Activated CD4-positive, alpha-beta memory T cell treated with anti-CD3 and anti-CD28 coated beads, Interleukin-2, amount 10 ng/mL, durations not matched to agents 7 days and 5 days (primary cell): Measurements from ENCODE around the gene ABI1. TPM values are rescaled to one million over a fixed set of nuclear protein-coding genes. Genes with fewer than 3 reads are reported as not detected.

Experiments used
- CTCF ChIA-PET: fragments of 350-600 bp; sonication (Branson Sonifier 250); formaldehyde crosslinking; loops from one replicate; lab custom pipeline; 2021; ENCODE audit warnings: antibody characterized with exemption, inconsistent platforms; lab: Charles Lee
- POLR2A ChIA-PET: fragments of 350-600 bp; sonication (Branson Sonifier 250); formaldehyde crosslinking; loops from one replicate; lab custom pipeline; 2021; ENCODE audit warnings: antibody characterized with exemption; lab: Charles Lee
- DNase-seq: peaks from one replicate; pipeline ENCODE4 v3.0.0-alpha.2; 2020
- H3K27ac Mint-ChIP-seq: one replicate; pipeline ENCODE4 v1.8.0; 2021; ENCODE audit warnings: mild to moderate bottlenecking, mixed read lengths
- H3K27me3 Mint-ChIP-seq: one replicate; pipeline ENCODE4 v1.8.0; 2021; ENCODE audit warnings: mixed read lengths
- H3K36me3 Mint-ChIP-seq: one replicate; pipeline ENCODE4 v1.8.0; 2021; ENCODE audit warnings: low read depth, mixed read lengths
- H3K4me1 Mint-ChIP-seq: one replicate; pipeline ENCODE4 v1.8.0; 2021; ENCODE audit warnings: mixed read lengths
- H3K4me3 Mint-ChIP-seq: one replicate; pipeline ENCODE4 v1.8.0; 2021; ENCODE audit warnings: mild to moderate bottlenecking, mixed read lengths
- H3K9me3 Mint-ChIP-seq: one replicate; pipeline ENCODE4 v1.8.0; 2021; ENCODE audit warnings: mixed read lengths
- total RNA-seq, 2 experiments: library from RNA; stranded (reverse); gene quantifications; one replicate each; pipeline ENCODE4 v1.2.3, GENCODE V29; 2021

The ABI1 gene
- total RNA-seq, 2 experiments from 2014 or later: 76.9 to 78.4 TPM

DNA sequence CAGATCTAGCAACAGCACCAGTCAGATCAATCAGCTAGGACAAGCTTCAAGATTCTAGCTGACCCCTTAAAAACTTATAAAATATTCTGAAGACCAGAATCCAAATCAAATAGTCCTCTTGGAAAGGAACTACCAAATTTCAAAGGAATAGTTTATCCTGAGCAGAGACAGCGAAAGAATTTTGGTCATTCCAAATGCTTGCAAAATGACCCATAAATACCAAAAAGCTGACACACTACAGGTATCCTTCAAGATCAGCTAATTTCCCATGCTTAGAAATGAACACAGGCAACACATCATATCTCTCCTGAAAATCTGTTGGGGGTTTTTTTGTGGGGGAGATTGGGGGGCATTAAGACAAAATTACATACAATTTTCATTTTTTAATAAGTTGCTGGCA lies 84.5 kb downstream of the ABI1 start:
- no peaks in the 10 kb centered on the region for H3K27me3 Mint-ChIP-seq
- H3K36me3 Mint-ChIP-seq: peaks cover 8% of the 10 kb centered on the region
- H3K9me3 Mint-ChIP-seq: no peaks in the 10 kb centered on the region
- ChIA-PET CTCF (interaction anchor here (0.6 to 1.4 kb wide), 2 partner anchors 49 to 593 kb away, joined by 3 to 6 read pairs; no protein-coding TSS in a partner anchor), POLR2A (no interaction called here)
- H3K4me3 Mint-ChIP-seq: no peak overlapping the region
- DNase-seq: no peak
- H3K4me1 Mint-ChIP-seq: peaks cover 41% of the 10 kb centered on the region
- H3K27ac Mint-ChIP-seq: no peak overlapping the region

DNA sequence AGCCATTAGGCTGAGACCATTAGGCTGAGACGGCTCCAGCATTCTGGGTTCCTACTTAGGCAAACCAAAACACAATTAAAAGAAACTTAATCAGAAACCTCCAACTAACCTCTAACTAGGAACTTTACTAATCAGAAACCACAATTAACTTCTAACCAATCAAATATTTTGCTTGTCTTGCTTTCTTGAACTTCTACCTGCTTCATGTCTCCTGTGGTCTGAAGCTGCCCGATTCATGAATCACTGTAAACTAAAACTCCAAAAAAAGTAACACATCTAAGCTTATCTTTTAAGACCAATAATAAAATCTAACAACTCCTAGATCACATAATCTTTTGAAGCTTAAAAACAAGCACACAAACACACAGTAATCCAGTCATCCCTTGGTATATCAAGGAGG lies 87.1 kb downstream of the ABI1 start:
- Mint-ChIP-seq H3K4me3 (no peak overlapping the region), H3K4me1 (peaks cover 18% of the 10 kb centered on the region)
- CTCF ChIA-PET: no interaction called here

DNA sequence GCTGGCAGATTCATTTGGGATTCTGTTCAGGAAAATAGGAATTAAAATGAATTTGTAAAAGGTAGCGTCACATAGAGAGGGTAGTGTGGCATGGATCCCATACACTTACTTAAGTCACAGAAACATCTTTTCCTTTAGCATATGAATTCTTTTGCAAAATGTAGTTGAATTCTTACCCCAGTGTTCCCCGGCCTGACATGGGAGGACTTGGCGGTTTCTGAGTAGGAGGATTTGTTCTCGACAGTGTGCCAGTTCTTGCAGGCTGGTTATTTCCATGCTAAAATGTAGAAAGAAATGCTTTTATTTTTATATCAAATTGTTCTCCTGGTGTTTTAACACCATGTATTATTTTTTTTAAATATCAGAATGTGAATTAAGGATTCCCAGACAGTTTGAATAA lies 90.7 kb downstream of the ABI1 start:
- no peak for DNase-seq
- no peaks in the 10 kb centered on the region for H3K27me3 Mint-ChIP-seq
- CTCF ChIA-PET: interaction anchor here (0.6 to 1.4 kb wide), 2 partner anchors 44 to 105 kb away, joined by 4 read pairs; no protein-coding TSS in a partner anchor
- no peak overlapping the region for H3K27ac Mint-ChIP-seq
- H3K36me3 Mint-ChIP-seq: peaks cover 34% of the 10 kb centered on the region
- H3K9me3 Mint-ChIP-seq: no peaks in the 10 kb centered on the region
- no peak overlapping the region for H3K4me3 Mint-ChIP-seq
- H3K4me1 Mint-ChIP-seq: peaks cover 8% of the 10 kb centered on the region
- POLR2A ChIA-PET: no interaction called here

More for the DNA sequence above, 87.1 kb downstream of the ABI1 start:
- Mint-ChIP-seq H3K9me3 (no peaks in the 10 kb centered on the region), H3K27me3 (no peaks in the 10 kb centered on the region), H3K36me3 (peaks cover 18% of the 10 kb centered on the region), H3K27ac (no peak overlapping the region)
- POLR2A ChIA-PET: no interaction called here
- DNase-seq: no peak

DNA sequence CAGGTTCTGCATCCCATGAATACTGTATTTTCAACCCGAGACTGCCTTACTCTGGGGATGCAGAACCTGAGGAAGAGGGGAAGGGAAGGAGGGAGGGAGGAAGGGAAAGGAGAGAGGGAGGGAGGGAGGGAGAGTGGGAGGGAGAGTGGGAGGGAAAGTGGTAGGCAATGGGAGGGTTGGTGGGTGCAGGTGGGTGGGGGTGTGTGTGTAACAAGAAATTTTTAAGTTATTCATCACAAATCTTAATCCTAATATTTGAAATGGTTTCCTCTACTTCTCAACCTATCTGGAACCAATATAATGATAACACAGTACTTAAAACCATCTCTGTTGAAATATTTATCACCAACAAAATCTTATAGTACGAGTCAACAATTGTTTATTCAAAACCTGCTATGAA lies 95.2 kb downstream of the ABI1 start:
- DNase-seq: no peak
- POLR2A ChIA-PET: no interaction called here
- Mint-ChIP-seq H3K9me3 (no peaks in the 10 kb centered on the region), H3K4me3 (no peak overlapping the region), H3K36me3 (peaks cover 41% of the 10 kb centered on the region), H3K27me3 (no peaks in the 10 kb centered on the region), H3K4me1 (no peaks in the 10 kb centered on the region), H3K27ac (no peak overlapping the region)
- CTCF ChIA-PET: no interaction called here

DNA sequence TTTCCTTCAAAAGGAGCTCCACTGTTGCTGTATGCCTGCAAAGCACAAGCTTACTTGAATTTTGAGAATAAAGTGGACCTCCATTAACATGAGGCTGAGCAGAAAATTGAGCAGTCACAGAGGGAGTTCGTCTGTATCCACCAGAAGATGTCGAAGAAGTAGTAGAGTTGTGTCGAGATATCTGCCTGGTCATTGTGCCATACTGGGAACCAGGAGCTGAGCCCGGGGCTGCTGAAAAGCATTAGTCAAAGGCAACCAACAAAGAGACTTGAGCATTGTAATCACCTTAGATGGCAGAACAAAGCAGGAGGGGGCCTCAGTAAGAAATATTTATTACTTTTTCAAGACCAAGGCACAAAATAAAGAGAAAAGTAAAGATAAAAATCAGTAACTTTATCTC lies 101.8 kb downstream of the ABI1 start:
- Mint-ChIP-seq H3K4me1 (peaks cover 12% of the 10 kb centered on the region), H3K36me3 (peaks cover 43% of the 10 kb centered on the region), H3K4me3 (no peak overlapping the region), H3K9me3 (no peaks in the 10 kb centered on the region), H3K27ac (no peak overlapping the region), H3K27me3 (no peaks in the 10 kb centered on the region)
- POLR2A ChIA-PET: interaction anchor here (1.1 kb wide), 1 partner anchor 19 kb away, joined by 3 read pairs; no protein-coding TSS in a partner anchor
- no peak for DNase-seq
- CTCF ChIA-PET: interaction anchor here (0.8 kb wide), 1 partner anchor 33 kb away, joined by 3 read pairs; no protein-coding TSS in a partner anchor

DNA sequence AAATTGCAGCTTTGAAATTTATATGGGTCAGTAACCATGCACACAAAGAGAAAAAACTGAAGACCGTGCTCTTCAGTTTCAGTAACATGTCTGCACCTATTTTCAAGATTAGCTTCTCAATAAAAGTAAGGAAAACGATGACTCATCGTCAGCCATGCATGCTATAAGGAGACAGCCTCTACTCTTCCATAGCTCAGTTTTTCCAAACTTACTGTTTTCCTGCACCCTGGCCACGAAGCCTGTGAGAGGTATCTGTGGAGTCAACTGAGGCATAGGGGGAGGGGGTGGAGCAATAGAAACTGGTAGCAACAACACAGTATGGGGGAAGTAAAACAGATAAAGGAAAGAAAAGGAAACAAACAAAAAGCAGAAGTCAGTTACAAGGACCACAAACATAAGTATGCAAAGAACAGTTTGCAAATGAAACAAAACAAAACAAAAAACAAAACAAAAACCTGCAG lies 105.3 kb downstream of the ABI1 start:
- Mint-ChIP-seq H3K4me3 (no peak overlapping the region), H3K9me3 (no peaks in the 10 kb centered on the region), H3K27ac (peak overlapping the region; percentile 1), H3K27me3 (no peaks in the 10 kb centered on the region), H3K36me3 (peaks cover 50% of the 10 kb centered on the region), H3K4me1 (peaks cover 20% of the 10 kb centered on the region)
- ChIA-PET POLR2A (interaction anchor here (2.7 kb wide), 1 partner anchor 16 kb away, joined by 13 read pairs; no protein-coding TSS in a partner anchor), CTCF (interaction anchor here (1.3 to 2.2 kb wide), 2 partner anchors 29 to 126 kb away, joined by 5 to 7 read pairs; no protein-coding TSS in a partner anchor)
- no peak for DNase-seq

DNA sequence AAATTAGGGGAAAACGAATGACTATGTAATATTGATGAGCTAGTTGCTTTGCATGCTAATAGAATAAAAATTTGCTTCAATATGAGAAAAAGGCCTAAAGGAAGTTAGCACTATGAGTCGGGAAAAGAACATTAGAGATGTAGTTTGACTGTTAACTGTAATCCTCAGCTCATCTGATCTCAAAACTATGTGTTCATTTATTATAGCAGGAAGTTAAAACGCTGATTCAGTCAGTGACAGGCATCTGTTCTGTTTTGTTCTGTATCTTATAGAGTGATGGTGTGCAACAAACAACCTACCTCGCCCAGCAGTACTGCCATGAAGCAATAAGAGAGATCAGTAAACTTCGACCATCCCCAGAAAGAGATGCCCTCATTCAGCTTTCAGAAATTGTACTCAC lies 114.7 kb downstream of the ABI1 start:
- CTCF ChIA-PET: interaction anchor here (0.7 to 1.3 kb wide), 3 partner anchors 11 to 115 kb away, joined by 3 to 5 read pairs (median 3); partner anchors contain the start of gene ABI1
- Mint-ChIP-seq H3K9me3 (no peaks in the 10 kb centered on the region), H3K36me3 (peaks cover 63% of the 10 kb centered on the region), H3K4me1 (peaks cover 43% of the 10 kb centered on the region), H3K27ac (peak overlapping the region; percentile 51), H3K27me3 (no peaks in the 10 kb centered on the region), H3K4me3 (no peak overlapping the region)
- DNase-seq: no peak
- POLR2A ChIA-PET: interaction anchor here (1.0 to 3.0 kb wide), 5 partner anchors 9 to 115 kb away, joined by 4 to 6 read pairs (median 5); partner anchors contain the start of gene ABI1

DNA sequence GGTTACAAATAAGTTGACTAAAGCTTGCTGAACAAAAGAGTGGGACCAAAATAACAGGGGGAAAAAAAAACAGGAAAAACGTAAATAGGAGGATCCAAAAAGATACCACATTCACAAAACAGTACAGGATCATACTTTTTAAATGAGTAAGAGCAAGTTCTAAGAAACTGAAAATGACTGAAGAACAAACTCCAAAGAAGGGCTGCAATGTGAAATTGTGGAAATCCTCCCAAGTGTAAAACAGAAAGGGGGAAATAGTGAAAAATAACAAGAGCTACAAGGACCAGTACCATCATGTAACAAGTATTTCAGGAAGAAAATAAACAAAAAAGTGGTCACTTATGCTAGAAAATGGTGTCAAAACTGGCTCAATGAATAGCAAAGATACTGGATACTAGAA lies 116.9 kb downstream of the ABI1 start:
- ChIA-PET CTCF (interaction anchor here (1.1 kb wide), 1 partner anchor 117 kb away, joined by 3 read pairs; the partner anchor contains the start of gene ABI1), POLR2A (interaction anchor here (0.9 to 3.0 kb wide), 2 partner anchors 9 to 117 kb away, joined by 3 to 6 read pairs; partner anchors contain the start of gene ABI1)
- Mint-ChIP-seq H3K4me3 (no peak overlapping the region), H3K27me3 (no peaks in the 10 kb centered on the region), H3K9me3 (no peaks in the 10 kb centered on the region), H3K36me3 (peaks cover 76% of the 10 kb centered on the region), H3K4me1 (peaks cover 64% of the 10 kb centered on the region), H3K27ac (peak overlapping the region; percentile 58)
- DNase-seq: no peak

DNA sequence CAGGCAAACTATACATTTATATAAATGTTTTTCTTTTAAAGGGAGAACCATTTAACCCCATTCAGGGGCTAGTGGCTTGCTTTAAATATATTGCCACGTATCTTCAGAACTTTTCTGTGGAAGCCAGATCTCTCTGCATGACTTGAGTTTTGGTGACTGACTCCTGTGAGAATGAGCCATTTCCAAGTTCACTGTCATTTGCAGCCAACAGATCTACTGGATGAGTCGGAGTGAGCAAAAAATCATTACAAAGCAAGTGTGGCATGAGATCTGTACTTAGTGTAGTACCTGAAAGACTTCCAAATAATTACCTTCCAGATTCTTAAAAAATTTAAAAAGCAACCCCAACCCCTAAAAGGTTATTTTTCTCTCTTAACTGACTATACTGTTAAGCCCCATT lies 117.7 kb downstream of the ABI1 start:
- ChIA-PET POLR2A (no interaction called here), CTCF (no interaction called here)
- no peak for DNase-seq
- Mint-ChIP-seq H3K9me3 (no peaks in the 10 kb centered on the region), H3K4me3 (no peak overlapping the region), H3K27ac (peak overlapping the region; percentile 90), H3K4me1 (peaks cover 72% of the 10 kb centered on the region), H3K36me3 (peaks cover 78% of the 10 kb centered on the region), H3K27me3 (no peaks in the 10 kb centered on the region)

DNA sequence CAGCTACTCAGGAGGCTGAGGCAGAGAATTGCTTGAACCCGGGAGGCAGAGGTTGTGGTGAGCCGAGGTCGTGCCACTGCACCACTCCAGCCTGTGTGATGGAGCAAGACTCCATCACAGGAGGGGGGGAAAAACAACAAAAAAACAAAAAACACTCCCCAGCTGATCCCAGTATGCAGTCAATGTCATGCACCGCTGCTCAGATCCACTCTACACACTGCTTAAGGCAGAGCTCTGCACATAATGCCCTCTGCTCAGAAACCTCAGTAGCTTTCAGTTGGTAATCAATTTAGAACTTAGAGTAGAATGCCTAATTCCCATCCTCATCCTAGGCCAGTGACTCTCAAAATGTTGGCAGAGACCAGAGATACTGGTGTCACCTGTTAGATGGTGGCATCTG lies 119.4 kb downstream of the ABI1 start:
- Mint-ChIP-seq H3K36me3 (peaks cover 83% of the 10 kb centered on the region), H3K9me3 (no peaks in the 10 kb centered on the region), H3K4me3 (no peak overlapping the region), H3K27ac (peak overlapping the region; percentile 90), H3K27me3 (no peaks in the 10 kb centered on the region), H3K4me1 (peaks cover 86% of the 10 kb centered on the region)
- ChIA-PET POLR2A (interaction anchor here (0.9 to 3.6 kb wide), 4 partner anchors 15 to 119 kb away, joined by 3 to 22 read pairs (median 8); partner anchors contain the start of genes ABI1 and PDSS1), CTCF (interaction anchor here (1.6 to 2.0 kb wide), 2 partner anchors 10 to 120 kb away, joined by 4 to 8 read pairs; partner anchors contain the start of gene ABI1)
- no peak for DNase-seq

DNA sequence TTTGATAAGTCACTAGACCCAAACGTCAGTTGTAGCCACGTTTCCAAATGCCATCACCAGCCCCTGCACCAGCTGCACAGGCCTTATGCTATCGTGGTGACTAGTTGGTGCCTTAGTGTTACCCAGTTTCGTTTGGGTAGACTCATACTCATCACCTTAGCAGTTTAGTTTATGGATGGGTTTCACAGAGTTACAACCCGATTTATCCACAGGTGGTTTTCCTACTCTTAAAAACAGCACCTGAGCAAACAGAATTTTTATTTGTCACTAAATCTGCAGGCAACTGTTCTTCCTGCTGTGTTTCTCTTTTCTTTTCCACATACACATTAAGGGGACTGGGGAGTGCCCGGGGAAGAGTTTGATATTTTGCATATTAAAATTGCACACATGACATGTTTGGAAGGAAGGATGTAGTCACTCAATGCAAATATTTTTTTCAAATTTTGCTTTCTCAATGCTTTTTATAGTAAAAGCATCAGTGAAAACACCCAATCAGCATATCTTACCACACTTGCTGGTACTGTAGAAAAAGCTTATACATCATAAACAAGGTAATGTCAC lies 121.6 kb downstream of the ABI1 start:
- peaks cover 80% of the 10 kb centered on the region for H3K4me1 Mint-ChIP-seq
- no peaks in the 10 kb centered on the region for H3K9me3 Mint-ChIP-seq
- peak overlapping the region; percentile 90 for H3K27ac Mint-ChIP-seq
- H3K36me3 Mint-ChIP-seq: peaks cover 80% of the 10 kb centered on the region
- H3K27me3 Mint-ChIP-seq: no peaks in the 10 kb centered on the region
- DNase-seq: peak; percentile 47
- CTCF ChIA-PET: interaction anchor here (0.8 to 1.8 kb wide), 4 partner anchors 10 to 142 kb away, joined by 3 to 5 read pairs (median 4); no protein-coding TSS in a partner anchor
- POLR2A ChIA-PET: interaction anchor here (0.9 to 3.6 kb wide), 12 partner anchors 10 to 503 kb away, joined by 3 to 22 read pairs (median 4); partner anchors contain the start of genes ABI1, MASTL, PDSS1 and YME1L1
- H3K4me3 Mint-ChIP-seq: peak overlapping the region; percentile 38

DNA sequence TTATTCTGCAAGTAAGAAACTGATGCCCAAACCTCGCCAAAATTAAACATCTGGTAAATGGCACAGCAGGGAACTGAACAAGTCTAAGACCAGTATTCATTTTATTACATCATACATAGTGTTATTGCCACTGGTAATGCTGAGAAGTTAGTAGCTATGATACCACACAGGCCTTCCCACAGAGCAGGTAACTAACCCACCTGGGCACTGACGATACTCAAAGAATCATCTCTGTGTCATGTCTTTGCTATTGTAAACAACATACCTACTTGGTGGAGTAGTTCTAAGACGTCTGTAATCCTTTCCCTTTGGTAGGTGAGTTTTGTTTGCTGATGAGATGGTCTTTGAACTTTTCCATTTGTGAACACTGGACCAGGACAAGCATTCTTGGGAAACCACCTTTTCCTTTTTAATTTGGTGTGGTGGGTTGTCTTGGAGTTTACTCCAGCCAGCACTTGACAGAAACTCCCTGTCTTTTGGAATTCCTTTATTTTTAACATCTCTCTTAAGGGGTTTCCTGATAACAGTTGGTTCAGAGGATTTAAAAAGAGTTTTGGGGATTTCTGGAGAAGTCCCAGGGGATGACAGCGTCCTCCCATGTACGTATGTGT lies 122.4 kb downstream of the ABI1 start:
- H3K4me1 Mint-ChIP-seq: peaks cover 73% of the 10 kb centered on the region
- H3K4me3 Mint-ChIP-seq: no peak overlapping the region
- CTCF ChIA-PET: interaction anchor here (0.8 kb wide), 1 partner anchor 12 kb away, joined by 5 read pairs; no protein-coding TSS in a partner anchor
- no peaks in the 10 kb centered on the region for H3K27me3 Mint-ChIP-seq
- DNase-seq: no peak
- H3K9me3 Mint-ChIP-seq: no peaks in the 10 kb centered on the region
- peak overlapping the region; percentile 90 for H3K27ac Mint-ChIP-seq
- peaks cover 75% of the 10 kb centered on the region for H3K36me3 Mint-ChIP-seq
- POLR2A ChIA-PET: interaction anchor here (0.9 to 3.6 kb wide), 7 partner anchors 9 to 504 kb away, joined by 3 to 22 read pairs (median 10); partner anchors contain the start of genes ABI1, PDSS1 and YME1L1
